SU-DHL-6 (cell line): ENCODE results near the gene FBXW8.

Experiments used
- H2AFZ ChIP-seq: fragments of 200-600 bp; sonication (generic); 2 replicates; pipeline ENCODE4 v1.6.1; 2014; ENCODE audit warnings: low read depth, mild to moderate bottlenecking, moderate library complexity, mixed read lengths, antibody characterized with exemption, low read length; ENCODE audit not compliant: severe bottlenecking
- H3F3A ChIP-seq: fragments of 200-600 bp; shearing (Covaris generic); 2 replicates; pipeline ENCODE4 v1.6.0; 2016; ENCODE audit warnings: antibody characterized with exemption, mild to moderate bottlenecking; ENCODE audit not compliant: insufficient read depth
- H3K27ac ChIP-seq: fragments of 200-600 bp; sonication (generic); 2 replicates; pipeline ENCODE4 v1.5.1; 2016; ENCODE audit warnings: low read depth, mild to moderate bottlenecking, low read length, moderate library complexity, mixed read lengths
- H3K27me3 ChIP-seq: fragments of 200-600 bp; sonication (generic), shearing (Covaris generic); 2 replicates; pipeline ENCODE4 v1.6.0; 2014; ENCODE audit warnings: mild to moderate bottlenecking, low read length
- H3K36me3 ChIP-seq: fragments of 200-600 bp; sonication (generic); 2 replicates; pipeline ENCODE4 v1.6.1; 2014; ENCODE audit warnings: mild to moderate bottlenecking, low read length, mixed read lengths
- H3K4me2 ChIP-seq: fragments of 300-600, 200-600 bp; shearing (Covaris generic), sonication (generic); 2 replicates; pipeline ENCODE4 v1.6.0; 2014; ENCODE audit warnings: low read length, low read depth, mild to moderate bottlenecking; ENCODE audit not compliant: poor library complexity, severe bottlenecking
- H3K4me3 ChIP-seq: fragments of 200-600 bp; sonication (generic); 2 replicates; pipeline ENCODE4 v1.5.1; 2014; ENCODE audit warnings: antibody characterized with exemption, low read length, mild to moderate bottlenecking, mixed read lengths; ENCODE audit not compliant: insufficient read depth, poor library complexity, severe bottlenecking
- H3K79me2 ChIP-seq: fragments of 200-600 bp; sonication (generic); 2 replicates; pipeline ENCODE4 v1.6.1; 2014; ENCODE audit warnings: mild to moderate bottlenecking, low read length, moderate library complexity; ENCODE audit not compliant: insufficient read depth
- H3K9ac ChIP-seq: fragments of 200-600 bp; sonication (generic); 2 replicates; pipeline ENCODE4 v1.7.0; 2014; ENCODE audit warnings: mild to moderate bottlenecking, low read length
- H3K9me2 ChIP-seq: fragments of 200-600 bp; sonication (generic); replicated peaks from 2 replicates; pipeline ENCODE4 v1.6.1; 2014; ENCODE audit warnings: low read length; ENCODE audit not compliant: insufficient read depth
- H3K9me3 ChIP-seq: fragments of 200-600 bp; sonication (generic); 2 replicates; pipeline ENCODE4 v1.6.1; 2014; ENCODE audit warnings: low read length, mixed read lengths; ENCODE audit not compliant: insufficient read depth
- H4K20me1 ChIP-seq: fragments of 200-600 bp; sonication (generic); 2 replicates; pipeline ENCODE4 v1.6.1; 2014; ENCODE audit warnings: low read depth, mild to moderate bottlenecking, antibody characterized with exemption, low read length, moderate library complexity, mixed read lengths
- EZH2phosphoT487 ChIP-seq: fragments of 200-600 bp; sonication (generic), shearing (Covaris generic); conservative IDR thresholded peaks from 2 replicates; pipeline ENCODE4 v1.6.1; 2018; ENCODE audit warnings: mild to moderate bottlenecking, antibody characterized with exemption, low read length, moderate library complexity, mixed read lengths
- TF ChIP-seq, protein P1 (sequence below): fragments of 200-600 bp; sonication (generic); IDR thresholded peaks from one replicate; pipeline ENCODE4 v1.5.1; 2017; ENCODE audit warnings: antibody characterized with exemption, mild to moderate bottlenecking, low read length, moderate library complexity; ENCODE audit not compliant: insufficient read depth, poor library complexity, severe bottlenecking

The FBXW8 gene

GRCh38 chr12:117028254-117028653 lies 117.5 kb downstream of the FBXW8 start:
- Histone ChIP-seq H4K20me1 (no peaks in the 10 kb centered on the region), H3K9ac (no peak overlapping the region), H3K27ac (no peak overlapping the region), H2AFZ (no peak overlapping the region), H3K79me2 (no peaks in the 10 kb centered on the region), H3K27me3 (no peaks in the 10 kb centered on the region), H3F3A (0 out of 2 replicates have a peak, but pooled peaks cover 3% of the 10 kb centered on the region), H3K36me3 (peaks cover 3% of the 10 kb centered on the region; the same call in 1 of the 2 replicates), H3K4me2 (no peak overlapping the region), H3K9me2 (no peaks in the 10 kb centered on the region), H3K4me3 (no peak overlapping the region), H3K9me3 (no peaks in the 10 kb centered on the region)
- TF ChIP-seq, protein P1, sequence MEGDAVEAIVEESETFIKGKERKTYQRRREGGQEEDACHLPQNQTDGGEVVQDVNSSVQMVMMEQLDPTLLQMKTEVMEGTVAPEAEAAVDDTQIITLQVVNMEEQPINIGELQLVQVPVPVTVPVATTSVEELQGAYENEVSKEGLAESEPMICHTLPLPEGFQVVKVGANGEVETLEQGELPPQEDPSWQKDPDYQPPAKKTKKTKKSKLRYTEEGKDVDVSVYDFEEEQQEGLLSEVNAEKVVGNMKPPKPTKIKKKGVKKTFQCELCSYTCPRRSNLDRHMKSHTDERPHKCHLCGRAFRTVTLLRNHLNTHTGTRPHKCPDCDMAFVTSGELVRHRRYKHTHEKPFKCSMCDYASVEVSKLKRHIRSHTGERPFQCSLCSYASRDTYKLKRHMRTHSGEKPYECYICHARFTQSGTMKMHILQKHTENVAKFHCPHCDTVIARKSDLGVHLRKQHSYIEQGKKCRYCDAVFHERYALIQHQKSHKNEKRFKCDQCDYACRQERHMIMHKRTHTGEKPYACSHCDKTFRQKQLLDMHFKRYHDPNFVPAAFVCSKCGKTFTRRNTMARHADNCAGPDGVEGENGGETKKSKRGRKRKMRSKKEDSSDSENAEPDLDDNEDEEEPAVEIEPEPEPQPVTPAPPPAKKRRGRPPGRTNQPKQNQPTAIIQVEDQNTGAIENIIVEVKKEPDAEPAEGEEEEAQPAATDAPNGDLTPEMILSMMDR: no peak
- TF ChIP-seq EZH2phosphoT487: no peak

- H2AFZ ChIP-seq: no peak overlapping the region
- 0 out of 2 replicates have a peak, but pooled peaks cover 3% of the 10 kb centered on the region for H3F3A ChIP-seq
- no peaks in the 10 kb centered on the region for H3K9me3 ChIP-seq
- no peaks in the 10 kb centered on the region for H3K27me3 ChIP-seq
- H3K4me2 ChIP-seq: no peak overlapping the region
- H3K4me3 ChIP-seq: no peak overlapping the region
- H3K27ac ChIP-seq: no peak overlapping the region
- peaks cover 3% of the 10 kb centered on the region; the same call in 1 of the 2 replicates for H3K36me3 ChIP-seq
- H3K9ac ChIP-seq: no peak overlapping the region
- no peaks in the 10 kb centered on the region for H3K79me2 ChIP-seq
- H4K20me1 ChIP-seq: no peaks in the 10 kb centered on the region
- H3K9me2 ChIP-seq: no peaks in the 10 kb centered on the region
- no peak for TF ChIP-seq EZH2phosphoT487
- TF ChIP-seq, protein P1: no peak
Observed at GRCh38 chr12:117030187-117030900, 119.6 kb downstream of the FBXW8 start.

GRCh38 chr12:117031843-117032592 lies 121.3 kb downstream of the FBXW8 start:
- no peak overlapping the region for H3K4me2 ChIP-seq

More at GRCh38 chr12:117031843-117032592, 121.3 kb downstream of the FBXW8 start:
- Histone ChIP-seq H3K9me2 (no peaks in the 10 kb centered on the region), H3F3A (0 out of 2 replicates have a peak, but pooled peaks cover 3% of the 10 kb centered on the region), H4K20me1 (no peaks in the 10 kb centered on the region), H3K4me3 (no peak overlapping the region), H3K27me3 (no peaks in the 10 kb centered on the region), H3K9me3 (no peaks in the 10 kb centered on the region), H3K27ac (no peak overlapping the region), H3K9ac (no peak overlapping the region), H2AFZ (no peak overlapping the region), H3K36me3 (peaks cover 3% of the 10 kb centered on the region; the same call in 1 of the 2 replicates), H3K79me2 (no peaks in the 10 kb centered on the region)
- TF ChIP-seq EZH2phosphoT487: no peak
- TF ChIP-seq, protein P1: no peak
